Panc1 (cell line): ENCODE results near the gene FBXO42.

Experiments used
- CTCF ChIP-seq: fragments of 450-650 bp; IDR thresholded peaks from 2 replicates; pipeline ENCODE4 v1.5.1; 2017; ENCODE audit warnings: mild to moderate bottlenecking
- POLR2AphosphoS5 ChIP-seq: IDR thresholded peaks from 2 replicates; pipeline ENCODE4 v1.6.1; 2012; ENCODE audit warnings: mild to moderate bottlenecking, low read depth, low read length, moderate library complexity
- SIN3A ChIP-seq: IDR thresholded peaks from 2 replicates; pipeline ENCODE4 v1.6.1; 2012; ENCODE audit warnings: low read depth, mild to moderate bottlenecking, low read length, moderate library complexity, borderline replicate concordance; ENCODE audit not compliant: insufficient read depth
- TCF7L2 ChIP-seq: IDR thresholded peaks from 2 replicates; pipeline ENCODE4 v1.6.1; 2011; ENCODE audit warnings: mild to moderate bottlenecking, low read depth, low read length, inconsistent platforms

- TF ChIP-seq CTCF (no peak), TCF7L2 (no peak), POLR2AphosphoS5 (no peak), SIN3A (no peak)
Observed at GRCh38 chr1:16226490-16227179, 125.6 kb downstream of the FBXO42 start.
